ENCODE measurements around the gene CFAP65. TPM values are rescaled to one million over a fixed set of nuclear protein-coding genes. Genes with fewer than 3 reads are reported as not detected.
A peak's percentile ranks its signal among the peaks of the same experiment; 100 is the strongest.

CFAP65 gene
- total and polyA plus RNA-seq, 10 donors, result 0.28 TPM; not detected in 9

DNA sequence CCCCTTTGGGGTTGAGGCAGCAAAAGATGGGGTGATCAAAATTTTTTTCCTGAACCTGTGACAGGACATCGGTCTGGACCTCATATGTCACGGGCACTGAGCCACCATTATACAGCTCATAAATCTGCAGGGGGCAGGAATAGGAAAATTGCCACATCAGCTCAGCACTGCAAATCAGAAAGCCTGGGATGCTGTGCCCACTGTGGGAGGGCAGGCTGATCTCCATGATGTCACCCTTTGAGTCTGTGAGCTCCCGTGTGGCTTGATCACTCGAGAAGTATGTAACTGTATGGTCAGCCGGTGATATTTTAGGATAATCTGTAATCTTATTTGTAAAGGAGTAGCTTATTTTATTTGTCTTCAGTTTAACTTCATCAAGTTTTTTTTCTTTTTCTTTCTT, 30.4 kb downstream of the CFAP65 start:
- H3K4me1 ChIP-seq, result no peaks in the 10 kb centered on the region
- intact Hi-C loops (cut with DNase I; ENCODE audit: low total_unique reads), result no loop called here
- peaks cover 0 to 61% (median 5%) of the 10 kb centered on the region in 7 donors for H3K27me3 ChIP-seq (replicated peaks in 1 of 7)
- no peak overlapping the region for H3K27ac ChIP-seq
- 83 to 91% (median 85%) methylated on average over 5 of the region's 5 CpGs for WGBS, 5 donors
- no peaks in the 10 kb centered on the region for H3K36me3 ChIP-seq
- DNase-seq, result no peak
- H3K9me3 ChIP-seq, result peaks cover 0 to 7% (median 0%) of the 10 kb centered on the region in 8 donors
- H3K4me3 ChIP-seq, result no peak overlapping the region
- TF ChIP-seq CTCF (IDR thresholded peaks at IDR 0.05 in 8 of 11, conservative IDR thresholded peaks at IDR 0.05 in 3 of 11) (no peak), POLR2A (IDR thresholded peaks at IDR 0.05) (no peak), POLR2AphosphoS5 (IDR thresholded peaks at IDR 0.05) (no peak)

DNA sequence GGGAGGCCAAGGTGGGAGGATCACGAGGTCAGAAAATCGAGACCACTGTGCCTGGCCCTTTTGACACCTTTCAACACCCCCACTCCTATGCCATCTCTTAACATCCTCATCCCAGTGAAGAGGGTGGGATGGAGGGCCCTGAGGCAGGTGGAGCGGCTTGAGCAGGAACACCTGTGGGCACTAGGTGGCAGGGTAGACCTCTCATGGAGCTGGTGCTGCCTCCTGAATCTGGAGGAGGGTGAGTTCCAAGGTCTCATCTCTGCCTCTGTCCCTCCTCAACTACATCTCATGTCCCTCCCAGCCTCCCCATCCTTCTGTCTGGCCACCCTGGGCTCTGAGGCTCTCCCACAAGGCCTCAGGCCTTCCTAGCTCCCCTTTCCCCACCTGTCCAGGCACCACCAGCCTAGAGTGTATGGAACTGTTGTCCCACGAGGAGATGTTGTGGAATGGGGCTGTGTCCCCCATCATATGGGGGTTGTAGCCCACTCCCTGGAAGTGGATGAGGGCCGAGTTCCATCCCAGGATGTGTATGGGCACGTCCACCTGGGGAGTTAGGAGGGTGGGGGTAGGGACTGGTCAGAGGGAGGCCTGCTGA, 31.1 kb downstream of the CFAP65 start:
- no peak overlapping the region for H3K27ac ChIP-seq
- H3K9me3 ChIP-seq, result peaks cover 0 to 7% (median 0%) of the 10 kb centered on the region in 8 donors
- no peak overlapping the region for H3K4me3 ChIP-seq
- H3K36me3 ChIP-seq, result no peaks in the 10 kb centered on the region
- TF ChIP-seq CTCF (IDR thresholded peaks at IDR 0.05 in 8 of 11, conservative IDR thresholded peaks at IDR 0.05 in 3 of 11) (peak in 4 of 11 experiments; percentile 13 to 30 (median 21)), POLR2A (IDR thresholded peaks at IDR 0.05) (no peak), POLR2AphosphoS5 (IDR thresholded peaks at IDR 0.05) (no peak)
- no peaks in the 10 kb centered on the region for H3K4me1 ChIP-seq
- WGBS, 5 donors, result 34 to 61% (median 51%) methylated on average over 6 of the region's 6 CpGs
- intact Hi-C loops (cut with DNase I; ENCODE audit: low total_unique reads), result no loop called here
- H3K27me3 ChIP-seq (replicated peaks in 1 of 7), result peaks cover 0 to 67% (median 11%) of the 10 kb centered on the region in 7 donors
- DNase-seq, result no peak

GRCh38 chr2:219009294-219009693, 32.0 kb downstream of the CFAP65 start:
- DNase-seq, result no peak
- no peak for TF ChIP-seq POLR2A (IDR thresholded peaks at IDR 0.05)
- no peak for TF ChIP-seq CTCF (IDR thresholded peaks at IDR 0.05 in 8 of 11, conservative IDR thresholded peaks at IDR 0.05 in 3 of 11)
- H3K4me1 ChIP-seq, result no peaks in the 10 kb centered on the region
- H3K27me3 ChIP-seq (replicated peaks in 1 of 7), result peaks cover 0 to 77% (median 19%) of the 10 kb centered on the region in 7 donors
- H3K4me3 ChIP-seq, result no peak overlapping the region
- H3K36me3 ChIP-seq, result no peaks in the 10 kb centered on the region
- no peak overlapping the region for H3K27ac ChIP-seq
- 64 to 75% (median 66%) methylated on average over 2 of the region's 2 CpGs for WGBS, 5 donors
- intact Hi-C loops (cut with DNase I; ENCODE audit: low total_unique reads), result no loop called here
- peaks cover 0 to 7% (median 0%) of the 10 kb centered on the region in 8 donors for H3K9me3 ChIP-seq

- TF ChIP-seq POLR2AphosphoS5 (IDR thresholded peaks at IDR 0.05) (no peak), POLR2A (IDR thresholded peaks at IDR 0.05) (no peak), CTCF (IDR thresholded peaks at IDR 0.05 in 8 of 11, conservative IDR thresholded peaks at IDR 0.05 in 3 of 11) (no peak)
- H3K36me3 ChIP-seq, result no peaks in the 10 kb centered on the region
- WGBS, 5 donors, result 75 to 87% (median 78%) methylated on average over 3 of the region's 3 CpGs
- no peaks in the 10 kb centered on the region for H3K9me3 ChIP-seq
- no peak for DNase-seq
- no peak overlapping the region for H3K27ac ChIP-seq
- intact Hi-C loops (cut with DNase I; ENCODE audit: low total_unique reads), result no loop called here
- peaks cover 20 to 30% (median 26%) of the 10 kb centered on the region in 6 donors for H3K4me1 ChIP-seq
- peaks cover 15 to 100% (median 69%) of the 10 kb centered on the region in 7 donors for H3K27me3 ChIP-seq (replicated peaks in 1 of 7)
- no peak overlapping the region for H3K4me3 ChIP-seq
Measured at GRCh38 chr2:219003979-219004378, 37.3 kb downstream of the CFAP65 start.

Measured in spleen (tissue), 11 donors.